ENCODE data around the gene ZNF213. TPM values are rescaled to one million over a fixed set of nuclear protein-coding genes. Genes with fewer than 3 reads are reported as not detected.

Gene ZNF213
- total RNA-seq, 6 experiments from 2014 or later: 1.3 to 4.4 (median 1.7) TPM

DNA sequence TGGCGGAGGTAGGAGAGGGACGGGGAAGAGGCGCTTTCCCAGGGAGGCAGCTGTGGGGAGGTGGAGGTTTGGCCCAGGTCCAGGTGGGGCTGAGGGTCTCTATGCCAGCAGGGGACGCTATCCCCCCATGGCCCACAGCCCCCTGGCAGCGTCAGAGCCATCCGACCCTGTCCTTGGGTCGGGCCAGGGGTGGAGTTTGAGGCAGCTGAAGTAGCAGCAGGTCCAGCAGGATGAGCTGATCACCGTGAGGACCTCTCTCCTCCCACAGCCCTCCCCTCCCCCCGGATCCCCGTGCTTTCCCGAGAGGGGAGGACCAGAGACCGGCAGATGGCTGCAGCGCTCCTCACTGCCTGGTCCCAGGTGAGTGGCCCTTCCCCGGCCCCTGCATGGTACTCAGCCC, 19.3 kb upstream of the ZNF213 start:
- TF ChIP-seq, protein P1, sequence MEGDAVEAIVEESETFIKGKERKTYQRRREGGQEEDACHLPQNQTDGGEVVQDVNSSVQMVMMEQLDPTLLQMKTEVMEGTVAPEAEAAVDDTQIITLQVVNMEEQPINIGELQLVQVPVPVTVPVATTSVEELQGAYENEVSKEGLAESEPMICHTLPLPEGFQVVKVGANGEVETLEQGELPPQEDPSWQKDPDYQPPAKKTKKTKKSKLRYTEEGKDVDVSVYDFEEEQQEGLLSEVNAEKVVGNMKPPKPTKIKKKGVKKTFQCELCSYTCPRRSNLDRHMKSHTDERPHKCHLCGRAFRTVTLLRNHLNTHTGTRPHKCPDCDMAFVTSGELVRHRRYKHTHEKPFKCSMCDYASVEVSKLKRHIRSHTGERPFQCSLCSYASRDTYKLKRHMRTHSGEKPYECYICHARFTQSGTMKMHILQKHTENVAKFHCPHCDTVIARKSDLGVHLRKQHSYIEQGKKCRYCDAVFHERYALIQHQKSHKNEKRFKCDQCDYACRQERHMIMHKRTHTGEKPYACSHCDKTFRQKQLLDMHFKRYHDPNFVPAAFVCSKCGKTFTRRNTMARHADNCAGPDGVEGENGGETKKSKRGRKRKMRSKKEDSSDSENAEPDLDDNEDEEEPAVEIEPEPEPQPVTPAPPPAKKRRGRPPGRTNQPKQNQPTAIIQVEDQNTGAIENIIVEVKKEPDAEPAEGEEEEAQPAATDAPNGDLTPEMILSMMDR (IDR thresholded peaks at IDR 0.05): no peak
- TF ChIP-seq POLR2A (IDR thresholded peaks at IDR 0.05): no peak
- Histone ChIP-seq H3K27me3 (no peaks in the 10 kb centered on the region), H3K4me3 (no peak overlapping the region), H3K9me3 (no peaks in the 10 kb centered on the region), H3K27ac (no peak overlapping the region), H3K4me1 (peaks cover 0 to 15% (median 6%) of the 10 kb centered on the region in 4 donors), H3K36me3 (peaks cover 0 to 7% (median 0%) of the 10 kb centered on the region in 4 donors)
- intact Hi-C loops (cut with DNase I): no loop called here
- WGBS (ENCODE audit: insufficient coverage, low coverage, low lambda C conversion rate, missing lambda C conversion rate): 80% methylated on average over 2 of the region's 14 CpGs
- ATAC-seq (no peak), DNase-seq (peak in 1 of 3 donors; percentile 45)

DNA sequence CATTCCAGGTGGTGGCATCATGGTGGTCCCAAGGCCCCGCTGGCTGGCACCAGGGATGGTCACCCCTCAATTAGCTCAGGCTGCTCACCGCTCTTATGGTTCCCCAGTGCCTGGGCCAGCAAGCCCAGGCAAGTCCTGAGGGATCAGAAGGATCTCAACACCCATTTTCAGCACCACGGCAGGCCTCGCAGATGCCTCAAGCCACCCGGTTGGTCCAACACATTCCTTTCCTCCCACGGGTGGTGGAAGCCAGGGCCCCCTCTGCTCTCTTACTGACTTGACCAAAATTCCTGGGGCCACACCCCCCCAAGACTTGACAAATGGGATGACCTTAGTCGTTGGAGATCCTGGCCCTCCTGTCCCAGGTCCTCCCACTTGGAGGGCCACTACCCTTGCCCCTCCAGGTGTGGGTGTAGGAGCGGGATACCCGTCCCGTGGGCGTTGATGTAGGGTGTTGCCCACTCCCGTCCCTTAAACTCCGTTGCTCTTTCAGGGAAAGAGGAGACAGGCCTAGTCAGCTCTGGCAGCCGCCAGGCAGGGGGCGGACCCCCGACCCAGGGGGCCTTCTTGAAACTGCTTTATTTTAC, 16.5 kb upstream of the ZNF213 start:
- no peak for ATAC-seq
- Histone ChIP-seq H3K4me1 (peaks cover 0 to 5% (median 2%) of the 10 kb centered on the region in 4 donors), H3K27ac (no peak overlapping the region), H3K9me3 (no peaks in the 10 kb centered on the region), H3K36me3 (peaks cover 0 to 7% (median 0%) of the 10 kb centered on the region in 4 donors), H3K4me3 (no peak overlapping the region), H3K27me3 (no peaks in the 10 kb centered on the region)
- intact Hi-C loops (cut with DNase I): no loop called here
- WGBS (ENCODE audit: insufficient coverage, low coverage, low lambda C conversion rate, missing lambda C conversion rate): 95% methylated on average over 4 of the region's 16 CpGs
- TF ChIP-seq POLR2A (IDR thresholded peaks at IDR 0.05): no peak
- TF ChIP-seq, protein P1 (IDR thresholded peaks at IDR 0.05): no peak
- peak in 1 of 3 donors; percentile 42 for DNase-seq

DNA sequence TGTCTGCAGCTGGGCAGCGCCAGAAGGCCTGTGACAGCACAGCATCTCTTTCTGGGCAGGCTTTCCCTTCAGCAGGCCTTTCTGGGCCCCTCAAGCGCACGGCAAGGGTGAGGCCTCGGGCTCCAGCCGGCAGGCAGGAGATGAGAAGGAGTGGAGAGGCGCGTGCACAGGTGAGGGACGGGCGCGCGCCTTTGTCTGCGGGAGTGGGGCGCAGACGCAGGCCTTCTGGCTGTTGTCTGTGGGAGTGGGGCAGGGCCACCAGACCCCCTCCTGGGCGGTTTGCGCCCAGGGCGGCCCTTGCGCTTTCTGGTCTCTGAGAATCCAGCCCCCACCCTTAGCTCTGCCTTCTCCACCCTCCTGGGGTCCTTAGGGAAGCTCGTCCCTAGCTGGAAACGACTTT, 16.0 kb upstream of the ZNF213 start:
- no CpG with 5 or more reads among the region's 20 CpGs for WGBS (ENCODE audit: insufficient coverage, low coverage, low lambda C conversion rate, missing lambda C conversion rate)
- DNase-seq (peak in 1 of 3 donors; percentile 42), ATAC-seq (no peak)
- no peak overlapping the region for H3K4me3 ChIP-seq
- H3K27me3 ChIP-seq: no peaks in the 10 kb centered on the region
- no peak for TF ChIP-seq POLR2A (IDR thresholded peaks at IDR 0.05)
- TF ChIP-seq, protein P1 (IDR thresholded peaks at IDR 0.05): no peak
- peaks cover 0 to 5% (median 0%) of the 10 kb centered on the region in 4 donors for H3K4me1 ChIP-seq
- peaks cover 0 to 7% (median 0%) of the 10 kb centered on the region in 4 donors for H3K36me3 ChIP-seq
- H3K27ac ChIP-seq: no peak overlapping the region
- intact Hi-C loops (cut with DNase I): no loop called here
- H3K9me3 ChIP-seq: no peaks in the 10 kb centered on the region

DNA sequence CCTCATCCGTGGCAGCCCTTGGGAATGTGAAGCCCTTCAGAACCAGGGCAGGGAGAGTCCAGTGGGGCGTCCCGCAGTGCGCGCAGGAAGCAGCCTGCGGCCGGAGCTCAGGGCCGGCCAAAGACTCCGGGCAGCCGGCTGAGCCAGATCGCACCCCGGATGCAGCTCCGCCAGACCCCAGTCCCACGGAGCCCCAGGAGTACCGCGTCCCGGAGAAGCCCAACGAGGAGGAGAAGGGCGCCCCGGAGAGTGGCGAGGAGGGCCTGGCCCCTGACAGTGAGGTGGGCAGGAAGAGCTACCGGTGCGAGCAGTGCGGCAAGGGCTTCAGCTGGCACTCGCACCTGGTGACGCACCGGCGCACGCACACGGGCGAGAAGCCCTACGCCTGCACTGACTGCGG, 15.5 kb upstream of the ZNF213 start:
- Histone ChIP-seq H3K4me1 (peaks cover 0 to 6% (median 0%) of the 10 kb centered on the region in 4 donors), H3K27me3 (no peaks in the 10 kb centered on the region), H3K27ac (no peak overlapping the region), H3K4me3 (no peak overlapping the region), H3K9me3 (no peaks in the 10 kb centered on the region), H3K36me3 (peaks cover 0 to 7% (median 0%) of the 10 kb centered on the region in 4 donors)
- ATAC-seq (no peak), DNase-seq (peak in 1 of 3 donors; percentile 40)
- 89% methylated on average over 7 of the region's 33 CpGs for WGBS (ENCODE audit: insufficient coverage, low coverage, low lambda C conversion rate, missing lambda C conversion rate)
- no peak for TF ChIP-seq POLR2A (IDR thresholded peaks at IDR 0.05)
- TF ChIP-seq, protein P1 (IDR thresholded peaks at IDR 0.05): no peak
- intact Hi-C loops (cut with DNase I): no loop called here
